Epithelial cell of esophagus (primary cell): ENCODE results near the gene CEP112.

Experiments used
- DNase-seq: peaks from one replicate; pipeline ENCODE4 v3.0.0; 2010; ENCODE audit warnings: low read depth
- H3K4me3 ChIP-seq: 2 replicates; pipeline ENCODE4 v1.5.1; 2011; ENCODE audit warnings: mild to moderate bottlenecking, low read length, control low read depth
- CTCF ChIP-seq: IDR thresholded peaks from 2 replicates; pipeline ENCODE4 v1.5.1; 2011; ENCODE audit warnings: low read depth, mild to moderate bottlenecking, low read length, control low read depth, inconsistent platforms; ENCODE audit not compliant: insufficient read depth; ENCODE audit errors: missing control alignments

The CEP112 gene

GRCh38 chr17:65916425-65916824 is 275.5 kb downstream of the CEP112 start:
- DNase-seq, result no peak
- TF ChIP-seq CTCF, result no peak
- H3K4me3 ChIP-seq, result no peak overlapping the region

GRCh38 chr17:65914784-65915342 is 277.1 kb downstream of the CEP112 start:
- TF ChIP-seq CTCF, result no peak

GRCh38 chr17:65913326-65913850 is 278.5 kb downstream of the CEP112 start:
- no peak for TF ChIP-seq CTCF
- H3K4me3 ChIP-seq, result no peak overlapping the region
- DNase-seq, result no peak

More at GRCh38 chr17:65914784-65915342, 277.1 kb downstream of the CEP112 start:
- H3K4me3 ChIP-seq, result no peak overlapping the region
- peak; percentile 9 for DNase-seq

GRCh38 chr17:65910836-65911235 is 281.1 kb downstream of the CEP112 start:
- TF ChIP-seq CTCF, result no peak

GRCh38 chr17:65902831-65903522 is 289.0 kb downstream of the CEP112 start:
- TF ChIP-seq CTCF, result no peak
- DNase-seq, result no peak
- H3K4me3 ChIP-seq, result no peak overlapping the region

More at GRCh38 chr17:65910836-65911235, 281.1 kb downstream of the CEP112 start:
- no peak for DNase-seq
- H3K4me3 ChIP-seq, result no peak overlapping the region

- no peak overlapping the region for H3K4me3 ChIP-seq
- TF ChIP-seq CTCF, result no peak
- DNase-seq, result no peak
Measured at GRCh38 chr17:65902155-65902554, 289.8 kb downstream of the CEP112 start.
